ENCODE results near the gene LILRB2. TPM values are rescaled to one million over a fixed set of nuclear protein-coding genes. Genes with fewer than 3 reads are reported as not detected.

The LILRB2 gene
- total RNA-seq, 1 experiment from 2014 or later = not detected

GRCh38 chr19:54310543-54310942 is 29.6 kb upstream of the LILRB2 start:
- no TSS peak for BruUV-seq (replicated peaks)
- H3K9me3 ChIP-seq (ENCODE audit: low read depth, low read length, poor library complexity, severe bottlenecking) = no peaks in the 10 kb centered on the region
- ChIA-PET CTCF (no interaction called here), POLR2A (ENCODE audit: low non-redundant PET) (no interaction called here)
- TF ChIP-seq EZH2 (IDR thresholded peaks at IDR 0.05; ENCODE audit: borderline replicate concordance, low read depth, low read length, poor library complexity, severe bottlenecking) (no peak), CTCF (conservative IDR thresholded peaks at IDR 0.05; ENCODE audit: low read depth, low read length) (no peak)
- intact Hi-C loops (cut with micrococcal nuclease; ENCODE audit: unreplicated experiment) = no loop called here
- no peak overlapping the region for H3K4me3 ChIP-seq (ENCODE audit: low read depth, low read length, poor library complexity, severe bottlenecking)
- DNase-seq (ENCODE audit: low spot score) = no peak
- H3K27me3 ChIP-seq (replicated peaks; ENCODE audit: insufficient read depth, low read depth, low read length, poor library complexity) = peaks cover 24% of the 10 kb centered on the region
- no peaks in the 10 kb centered on the region for H3K36me3 ChIP-seq (ENCODE audit: insufficient read depth, low read length, poor library complexity, severe bottlenecking)
- H3K4me1 ChIP-seq (ENCODE audit: insufficient read depth, low read length, poor library complexity, severe bottlenecking) = no peaks in the 10 kb centered on the region
- H3K27ac ChIP-seq (ENCODE audit: low read depth, low read length, poor library complexity, severe bottlenecking) = no peak overlapping the region

- H3K4me1 ChIP-seq (ENCODE audit: insufficient read depth, low read length, poor library complexity, severe bottlenecking) = no peaks in the 10 kb centered on the region
- no peak overlapping the region for H3K27ac ChIP-seq (ENCODE audit: low read depth, low read length, poor library complexity, severe bottlenecking)
- no peaks in the 10 kb centered on the region for H3K9me3 ChIP-seq (ENCODE audit: low read depth, low read length, poor library complexity, severe bottlenecking)
- BruUV-seq (replicated peaks) = no TSS peak
- intact Hi-C loops (cut with micrococcal nuclease; ENCODE audit: unreplicated experiment) = no loop called here
- H3K27me3 ChIP-seq (replicated peaks; ENCODE audit: insufficient read depth, low read depth, low read length, poor library complexity) = peaks cover 21% of the 10 kb centered on the region
- no peak for DNase-seq (ENCODE audit: low spot score)
- no peak overlapping the region for H3K4me3 ChIP-seq (ENCODE audit: low read depth, low read length, poor library complexity, severe bottlenecking)
- TF ChIP-seq EZH2 (IDR thresholded peaks at IDR 0.05; ENCODE audit: borderline replicate concordance, low read depth, low read length, poor library complexity, severe bottlenecking) (no peak), CTCF (conservative IDR thresholded peaks at IDR 0.05; ENCODE audit: low read depth, low read length) (no peak)
- H3K36me3 ChIP-seq (ENCODE audit: insufficient read depth, low read length, poor library complexity, severe bottlenecking) = no peaks in the 10 kb centered on the region
- ChIA-PET POLR2A (ENCODE audit: low non-redundant PET) (no interaction called here), CTCF (no interaction called here)
Observed at GRCh38 chr19:54309811-54310210, 28.9 kb upstream of the LILRB2 start.

GRCh38 chr19:54307389-54308020 is 26.6 kb upstream of the LILRB2 start:
- Histone ChIP-seq H3K27ac (ENCODE audit: low read depth, low read length, poor library complexity, severe bottlenecking) (no peak overlapping the region), H3K36me3 (ENCODE audit: insufficient read depth, low read length, poor library complexity, severe bottlenecking) (no peaks in the 10 kb centered on the region), H3K4me1 (ENCODE audit: insufficient read depth, low read length, poor library complexity, severe bottlenecking) (no peaks in the 10 kb centered on the region), H3K4me3 (ENCODE audit: low read depth, low read length, poor library complexity, severe bottlenecking) (no peak overlapping the region), H3K27me3 (replicated peaks; ENCODE audit: insufficient read depth, low read depth, low read length, poor library complexity) (peaks cover 12% of the 10 kb centered on the region), H3K9me3 (ENCODE audit: low read depth, low read length, poor library complexity, severe bottlenecking) (no peaks in the 10 kb centered on the region)
- no peak for TF ChIP-seq EZH2 (IDR thresholded peaks at IDR 0.05; ENCODE audit: borderline replicate concordance, low read depth, low read length, poor library complexity, severe bottlenecking)
- no peak for TF ChIP-seq CTCF (conservative IDR thresholded peaks at IDR 0.05; ENCODE audit: low read depth, low read length)
- CTCF ChIA-PET = no interaction called here
- POLR2A ChIA-PET (ENCODE audit: low non-redundant PET) = no interaction called here
- intact Hi-C loops (cut with micrococcal nuclease; ENCODE audit: unreplicated experiment) = no loop called here
- BruUV-seq (replicated peaks) = no TSS peak
- DNase-seq (ENCODE audit: low spot score) = no peak
